NCI-H2029 treated with DMSO at 0.1 percent for 48 hours (cell line): ENCODE results near the gene SEMA5B.

ENCODE experiments used
- DNase-seq: peaks from one replicate; lab custom pipeline; 2025; lab: John Stamatoyannopoulos, UW

Gene SEMA5B

GRCh38 chr3:123058505-123058904 lies 30.9 kb upstream of the SEMA5B start:
- DNase-seq: no peak

DNA sequence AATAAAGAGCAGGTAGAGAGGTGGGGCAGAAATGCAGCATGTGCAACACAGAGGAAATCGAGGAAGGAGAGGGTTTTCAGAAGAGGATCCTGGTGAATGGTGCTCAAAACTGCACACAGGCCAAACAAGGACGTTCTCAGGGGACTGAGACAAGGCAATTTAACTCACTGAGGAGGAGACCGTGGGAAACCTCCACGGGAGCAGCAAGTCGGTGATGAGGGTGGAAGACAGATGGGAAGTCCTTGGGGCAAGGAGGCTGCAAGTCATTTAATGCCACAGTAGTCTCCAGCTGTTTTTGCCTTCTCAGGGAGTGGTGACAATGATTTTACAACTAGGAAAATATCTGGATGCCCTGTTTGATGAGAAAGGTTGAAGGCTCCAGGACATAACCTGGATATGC lies 27.8 kb upstream of the SEMA5B start:
- DNase-seq: no peak

GRCh38 chr3:123054931-123055330 lies 27.4 kb upstream of the SEMA5B start:
- no peak for DNase-seq

- DNase-seq: no peak
Measured at GRCh38 chr3:123054109-123054778, 26.7 kb upstream of the SEMA5B start.

DNA sequence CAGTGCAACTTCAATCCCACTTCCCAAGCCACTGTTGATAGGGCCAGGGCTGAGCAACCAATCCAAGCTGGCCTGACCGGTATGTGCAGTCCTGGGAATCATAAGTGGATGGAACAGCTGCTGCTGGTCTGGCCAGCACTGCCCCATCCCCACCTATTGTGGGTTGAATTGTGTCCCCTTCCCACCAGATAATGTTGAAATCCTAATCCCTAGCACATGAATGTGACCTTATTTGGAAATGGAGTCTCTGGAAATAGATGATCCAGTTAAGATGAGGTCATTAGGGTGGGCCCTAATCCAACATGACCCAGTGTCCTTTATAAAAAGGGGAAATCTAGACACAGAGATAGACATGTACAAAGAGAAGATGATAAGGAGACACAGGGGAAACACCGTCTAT lies 25.5 kb upstream of the SEMA5B start:
- no peak for DNase-seq

GRCh38 chr3:123050666-123051065 lies 23.1 kb upstream of the SEMA5B start:
- DNase-seq: no peak

GRCh38 chr3:123048480-123049237 lies 21.1 kb upstream of the SEMA5B start:
- DNase-seq: no peak

GRCh38 chr3:123047062-123047319 lies 19.4 kb upstream of the SEMA5B start:
- DNase-seq: no peak

GRCh38 chr3:123046262-123047061 lies 18.9 kb upstream of the SEMA5B start:
- no peak for DNase-seq

GRCh38 chr3:123044981-123045763 lies 17.6 kb upstream of the SEMA5B start:
- DNase-seq: no peak

DNA sequence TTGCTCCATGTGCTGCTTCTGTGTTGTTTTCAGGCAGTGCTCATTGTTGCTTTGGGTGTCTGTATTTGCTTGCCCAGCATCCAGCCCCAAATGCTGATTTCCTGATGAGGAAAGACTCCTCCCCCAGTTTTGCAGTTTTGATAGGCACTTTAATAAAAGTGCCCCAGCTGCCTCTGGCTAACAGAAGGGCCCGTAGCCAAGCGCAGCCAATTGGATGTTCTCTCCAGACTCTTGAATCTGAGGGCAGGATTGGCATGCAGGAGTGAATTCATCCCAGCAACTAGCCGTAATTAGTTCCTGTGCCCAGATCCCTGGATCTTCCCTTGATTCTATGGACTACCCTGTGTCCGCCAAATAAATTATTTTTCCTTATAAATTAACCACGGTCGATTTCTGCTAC lies 14.8 kb upstream of the SEMA5B start:
- no peak for DNase-seq

- DNase-seq: peak; percentile 96
Measured at GRCh38 chr3:123039178-123039577, 11.6 kb upstream of the SEMA5B start.

DNA sequence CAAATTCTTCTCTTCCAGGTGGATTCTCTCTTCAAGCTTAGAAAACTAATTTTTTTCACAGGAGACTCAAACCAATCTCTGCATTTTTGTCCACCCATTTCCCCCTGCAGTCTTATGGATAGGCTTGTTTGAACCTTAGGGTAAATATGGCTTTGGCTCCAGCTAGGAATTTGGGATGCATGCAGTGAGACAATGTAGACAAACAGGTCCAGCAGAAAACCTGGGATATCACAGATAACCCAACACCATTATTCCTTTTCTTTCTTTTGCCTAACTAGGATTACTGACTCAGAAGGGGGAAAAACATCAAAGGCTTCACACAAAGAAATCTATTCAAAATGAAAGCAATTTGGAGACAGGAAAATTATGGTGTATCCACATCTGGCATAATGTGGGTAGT lies 11.2 kb upstream of the SEMA5B start:
- peak; percentile 96 for DNase-seq

- DNase-seq: no peak
Measured at GRCh38 chr3:123037015-123037375, 9.4 kb upstream of the SEMA5B start.

DNA sequence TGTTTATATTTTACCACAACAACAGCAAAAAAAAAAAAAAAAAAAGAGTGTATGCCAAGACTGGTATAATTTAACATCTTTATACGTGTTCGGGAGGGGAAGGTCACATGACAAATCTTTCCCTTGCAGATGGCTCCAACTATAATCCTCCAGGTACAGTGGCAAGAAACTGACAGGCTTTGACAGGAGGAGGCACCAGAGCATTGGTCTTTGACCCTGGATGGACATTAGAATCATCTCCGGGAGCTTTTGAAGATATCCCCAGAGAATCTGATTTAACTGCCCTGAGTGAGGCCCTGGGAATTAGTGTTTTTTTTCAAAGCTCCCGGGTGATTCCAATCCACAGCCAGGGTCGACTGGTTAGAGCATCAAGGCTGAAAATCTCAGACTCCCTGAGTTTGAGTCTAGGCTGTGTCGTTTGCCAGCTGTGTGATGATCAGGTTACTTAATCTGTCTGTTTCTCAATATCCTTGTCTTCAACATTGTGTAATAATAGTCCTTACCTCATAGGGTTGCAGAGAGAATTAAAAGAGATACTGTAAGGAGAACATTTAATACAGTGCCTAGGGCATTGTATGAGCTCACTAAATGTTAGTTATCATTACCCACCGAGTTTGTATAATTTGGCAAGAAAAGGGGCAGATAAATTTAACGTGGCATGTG lies 8.9 kb upstream of the SEMA5B start:
- no peak for DNase-seq

DNA sequence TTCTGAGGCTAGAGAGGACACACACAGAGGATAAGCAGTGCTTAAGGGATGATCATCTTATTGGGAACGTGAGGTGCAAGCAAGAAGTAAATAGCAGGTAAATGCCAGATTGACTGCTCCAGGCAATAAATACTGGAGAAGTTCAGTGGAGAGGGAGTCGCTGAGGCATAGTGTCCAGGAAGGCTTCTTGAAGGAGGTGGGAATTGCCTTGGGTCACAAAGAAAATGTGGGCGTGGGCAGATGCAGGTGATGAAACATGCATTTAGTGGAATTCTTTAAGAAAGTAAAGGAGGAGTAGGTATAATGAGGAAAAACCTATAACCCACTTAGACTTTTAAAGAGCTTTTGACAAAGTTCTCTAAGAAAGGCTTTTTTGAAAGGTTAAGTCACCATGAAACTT lies 7.4 kb upstream of the SEMA5B start:
- DNase-seq: no peak

DNA sequence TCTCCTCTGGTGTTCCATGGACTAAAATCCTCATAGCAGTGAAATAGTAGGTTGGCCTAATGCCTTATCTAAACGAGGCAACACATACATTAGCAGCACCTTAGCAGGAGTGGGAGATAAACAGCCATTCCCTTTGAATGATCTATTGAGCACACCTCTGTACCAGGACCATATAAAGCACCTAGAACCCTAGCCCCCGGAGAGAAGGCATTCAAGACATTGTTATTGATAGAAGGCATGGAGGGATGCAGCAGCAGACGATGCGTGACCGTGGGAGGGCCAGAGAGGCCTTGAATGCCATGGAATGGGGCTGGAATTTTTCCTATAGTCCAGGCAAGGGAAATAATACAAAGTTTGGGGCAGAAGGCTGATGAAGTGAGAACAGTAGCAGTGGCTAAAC lies 6.6 kb upstream of the SEMA5B start:
- no peak for DNase-seq

GRCh38 chr3:123032057-123032456 lies 4.5 kb upstream of the SEMA5B start:
- DNase-seq: no peak

- DNase-seq: no peak
Measured at GRCh38 chr3:123031051-123031450, 3.5 kb upstream of the SEMA5B start.

GRCh38 chr3:123028233-123028828 lies 768 bp upstream of the SEMA5B start:
- peak; percentile 54 for DNase-seq

- no peak for DNase-seq
Measured at GRCh38 chr3:123026565-123027291, 835 bp downstream of the SEMA5B start.
